GM18498 (cell line): ENCODE measurements around the gene SIK2.

Experiments
- ATAC-seq: cut with Tn5 transposase; IDR thresholded peaks from one replicate; pipeline ENCODE4 v1.9.1; 2021; ENCODE audit warnings: mild to moderate bottlenecking, moderate library complexity; ENCODE audit not compliant: unreplicated experiment

Gene SIK2

GRCh38 chr11:111778047-111778558 lies 175.9 kb downstream of the SIK2 start:
- ATAC-seq: no peak

GRCh38 chr11:111779118-111779517 lies 176.9 kb downstream of the SIK2 start:
- ATAC-seq: no peak
